Esophagus muscularis mucosa (tissue), 3 donors: ENCODE results near the gene MACROD2.

Experiments
- CTCF ChIP-seq, 3 experiments: fragments of 200-600 bp in 2 of 3; fragments of 450-650 bp in 1 of 3; sonication (generic) in 2 of 3; IDR thresholded peaks; one replicate each; pipeline ENCODE4 v1.5.1; 2017 to 2019; ENCODE audit warnings: antibody characterized with exemption in 3 of 3, mild to moderate bottlenecking in 2 of 3, moderate library complexity in 1 of 3
- EP300 ChIP-seq: sonication (generic); formaldehyde crosslinking; IDR thresholded peaks from one replicate; pipeline ENCODE4 v1.6.1; 2017; ENCODE audit warnings: antibody characterized with exemption

GRCh38 chr20:14957402-14957801 is 962.1 kb downstream of the MACROD2 start:
- no peak for TF ChIP-seq EP300
- no peak for TF ChIP-seq CTCF (IDR thresholded peaks at IDR 0.05)
